H1 (cell line): ENCODE data around the gene SOX13. TPM values are rescaled to one million over a fixed set of nuclear protein-coding genes. Genes with fewer than 3 reads are reported as not detected.

ENCODE experiments used
- CBX8 ChIP-seq: fragments of 300-800, 300-1000 bp; sonication (generic); IDR thresholded peaks from 2 replicates; pipeline ENCODE4 v1.7.1; 2016; ENCODE audit warnings: low read depth, low read length, borderline replicate concordance
- GTF2F1 ChIP-seq: IDR thresholded peaks from 2 replicates; pipeline ENCODE4 v1.6.1; 2012; ENCODE audit warnings: low read depth, low read length, improper control_type of control experiment, borderline replicate concordance
- KDM1A ChIP-seq: fragments of 200-600, 300-600 bp; sonication (generic); IDR thresholded peaks from 2 replicates; pipeline ENCODE4 v1.7.1; 2016; ENCODE audit warnings: mild to moderate bottlenecking, low read length, borderline replicate concordance
- MAFK ChIP-seq: IDR thresholded peaks from 2 replicates; pipeline ENCODE4 v1.6.1; 2012; ENCODE audit warnings: low read depth, mild to moderate bottlenecking, improper control_type of control experiment, low read length
- TAF7 ChIP-seq: optimal IDR thresholded peaks from 2 replicates; pipeline ENCODE3; 2011; ENCODE audit warnings: low read depth, mild to moderate bottlenecking, inconsistent platforms, low read length, moderate library complexity, borderline replicate concordance
- TBP ChIP-seq: IDR thresholded peaks from 2 replicates; pipeline ENCODE4 v1.6.1; 2011; ENCODE audit warnings: low read depth, low read length, improper control_type of control experiment
- polyA plus RNA-seq, 7 experiments: library from polyadenylated mRNA; depleted of rRNA in 3 of 7; stranded (reverse) in 5 of 7; unstranded in 2 of 7; fragments of >200 nt in 5 of 7; fragments of 200-250 nt in 2 of 7; gene quantifications; 1 replicate in 5 of 7; 2 replicates in 1 of 7; 4 replicates in 1 of 7; pipeline versions ENCODE4 v1.2.1 to v1.2.3, GENCODE V29; 2011 to 2013; ENCODE audit warnings: missing spikeins in 2 of 7, mixed read lengths in 2 of 7
- total RNA-seq: library from RNA; stranded (reverse); fragmentation: NEBNext Ultra II Directional; extraction: Animal tissue kit (Norgen Biotek cat#: 25700); gene quantifications from 2 replicates; pipeline ENCODE4 v1.2.1, GENCODE V29; 2021
- TF ChIP-seq, protein P1 (sequence below): fragments of 300-600 bp; sonication (generic); IDR thresholded peaks from 2 replicates; pipeline ENCODE4 v1.7.1; 2012; ENCODE audit warnings: low read length, moderate library complexity, mild to moderate bottlenecking, inconsistent platforms; ENCODE audit not compliant: insufficient replicate concordance
- TF ChIP-seq, protein P2 (sequence below): IDR thresholded peaks from 2 replicates; pipeline ENCODE4 v1.6.1; 2011; ENCODE audit warnings: low read length, improper control_type of control experiment

The SOX13 gene
- total and polyA plus RNA-seq, 2 of the 8 experiments (the other 6 are each of a cell fraction or from before 2014, with no cell fraction given): 113 to 173 TPM

DNA sequence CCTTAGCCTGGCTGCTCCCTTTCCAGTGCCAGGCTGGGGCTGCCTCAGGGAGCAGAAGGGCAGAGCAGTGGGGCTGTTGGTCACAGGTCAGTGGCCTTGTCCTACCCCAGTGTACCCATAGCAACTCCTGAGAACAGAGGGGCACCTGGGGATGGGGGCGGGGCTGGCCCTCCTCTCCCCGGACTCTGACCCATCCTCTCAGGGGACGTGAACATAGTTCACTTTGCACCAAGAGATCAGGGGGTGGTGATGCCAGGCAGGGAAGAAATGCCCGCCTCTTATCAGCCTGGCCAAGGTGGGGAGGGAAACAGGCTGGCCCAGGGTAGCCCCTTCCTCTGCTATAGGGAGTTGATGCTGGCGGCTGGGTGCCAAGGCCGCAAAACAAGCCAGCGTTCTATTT, 74.0 kb downstream of the SOX13 start (continued):
- TF ChIP-seq, protein P1, sequence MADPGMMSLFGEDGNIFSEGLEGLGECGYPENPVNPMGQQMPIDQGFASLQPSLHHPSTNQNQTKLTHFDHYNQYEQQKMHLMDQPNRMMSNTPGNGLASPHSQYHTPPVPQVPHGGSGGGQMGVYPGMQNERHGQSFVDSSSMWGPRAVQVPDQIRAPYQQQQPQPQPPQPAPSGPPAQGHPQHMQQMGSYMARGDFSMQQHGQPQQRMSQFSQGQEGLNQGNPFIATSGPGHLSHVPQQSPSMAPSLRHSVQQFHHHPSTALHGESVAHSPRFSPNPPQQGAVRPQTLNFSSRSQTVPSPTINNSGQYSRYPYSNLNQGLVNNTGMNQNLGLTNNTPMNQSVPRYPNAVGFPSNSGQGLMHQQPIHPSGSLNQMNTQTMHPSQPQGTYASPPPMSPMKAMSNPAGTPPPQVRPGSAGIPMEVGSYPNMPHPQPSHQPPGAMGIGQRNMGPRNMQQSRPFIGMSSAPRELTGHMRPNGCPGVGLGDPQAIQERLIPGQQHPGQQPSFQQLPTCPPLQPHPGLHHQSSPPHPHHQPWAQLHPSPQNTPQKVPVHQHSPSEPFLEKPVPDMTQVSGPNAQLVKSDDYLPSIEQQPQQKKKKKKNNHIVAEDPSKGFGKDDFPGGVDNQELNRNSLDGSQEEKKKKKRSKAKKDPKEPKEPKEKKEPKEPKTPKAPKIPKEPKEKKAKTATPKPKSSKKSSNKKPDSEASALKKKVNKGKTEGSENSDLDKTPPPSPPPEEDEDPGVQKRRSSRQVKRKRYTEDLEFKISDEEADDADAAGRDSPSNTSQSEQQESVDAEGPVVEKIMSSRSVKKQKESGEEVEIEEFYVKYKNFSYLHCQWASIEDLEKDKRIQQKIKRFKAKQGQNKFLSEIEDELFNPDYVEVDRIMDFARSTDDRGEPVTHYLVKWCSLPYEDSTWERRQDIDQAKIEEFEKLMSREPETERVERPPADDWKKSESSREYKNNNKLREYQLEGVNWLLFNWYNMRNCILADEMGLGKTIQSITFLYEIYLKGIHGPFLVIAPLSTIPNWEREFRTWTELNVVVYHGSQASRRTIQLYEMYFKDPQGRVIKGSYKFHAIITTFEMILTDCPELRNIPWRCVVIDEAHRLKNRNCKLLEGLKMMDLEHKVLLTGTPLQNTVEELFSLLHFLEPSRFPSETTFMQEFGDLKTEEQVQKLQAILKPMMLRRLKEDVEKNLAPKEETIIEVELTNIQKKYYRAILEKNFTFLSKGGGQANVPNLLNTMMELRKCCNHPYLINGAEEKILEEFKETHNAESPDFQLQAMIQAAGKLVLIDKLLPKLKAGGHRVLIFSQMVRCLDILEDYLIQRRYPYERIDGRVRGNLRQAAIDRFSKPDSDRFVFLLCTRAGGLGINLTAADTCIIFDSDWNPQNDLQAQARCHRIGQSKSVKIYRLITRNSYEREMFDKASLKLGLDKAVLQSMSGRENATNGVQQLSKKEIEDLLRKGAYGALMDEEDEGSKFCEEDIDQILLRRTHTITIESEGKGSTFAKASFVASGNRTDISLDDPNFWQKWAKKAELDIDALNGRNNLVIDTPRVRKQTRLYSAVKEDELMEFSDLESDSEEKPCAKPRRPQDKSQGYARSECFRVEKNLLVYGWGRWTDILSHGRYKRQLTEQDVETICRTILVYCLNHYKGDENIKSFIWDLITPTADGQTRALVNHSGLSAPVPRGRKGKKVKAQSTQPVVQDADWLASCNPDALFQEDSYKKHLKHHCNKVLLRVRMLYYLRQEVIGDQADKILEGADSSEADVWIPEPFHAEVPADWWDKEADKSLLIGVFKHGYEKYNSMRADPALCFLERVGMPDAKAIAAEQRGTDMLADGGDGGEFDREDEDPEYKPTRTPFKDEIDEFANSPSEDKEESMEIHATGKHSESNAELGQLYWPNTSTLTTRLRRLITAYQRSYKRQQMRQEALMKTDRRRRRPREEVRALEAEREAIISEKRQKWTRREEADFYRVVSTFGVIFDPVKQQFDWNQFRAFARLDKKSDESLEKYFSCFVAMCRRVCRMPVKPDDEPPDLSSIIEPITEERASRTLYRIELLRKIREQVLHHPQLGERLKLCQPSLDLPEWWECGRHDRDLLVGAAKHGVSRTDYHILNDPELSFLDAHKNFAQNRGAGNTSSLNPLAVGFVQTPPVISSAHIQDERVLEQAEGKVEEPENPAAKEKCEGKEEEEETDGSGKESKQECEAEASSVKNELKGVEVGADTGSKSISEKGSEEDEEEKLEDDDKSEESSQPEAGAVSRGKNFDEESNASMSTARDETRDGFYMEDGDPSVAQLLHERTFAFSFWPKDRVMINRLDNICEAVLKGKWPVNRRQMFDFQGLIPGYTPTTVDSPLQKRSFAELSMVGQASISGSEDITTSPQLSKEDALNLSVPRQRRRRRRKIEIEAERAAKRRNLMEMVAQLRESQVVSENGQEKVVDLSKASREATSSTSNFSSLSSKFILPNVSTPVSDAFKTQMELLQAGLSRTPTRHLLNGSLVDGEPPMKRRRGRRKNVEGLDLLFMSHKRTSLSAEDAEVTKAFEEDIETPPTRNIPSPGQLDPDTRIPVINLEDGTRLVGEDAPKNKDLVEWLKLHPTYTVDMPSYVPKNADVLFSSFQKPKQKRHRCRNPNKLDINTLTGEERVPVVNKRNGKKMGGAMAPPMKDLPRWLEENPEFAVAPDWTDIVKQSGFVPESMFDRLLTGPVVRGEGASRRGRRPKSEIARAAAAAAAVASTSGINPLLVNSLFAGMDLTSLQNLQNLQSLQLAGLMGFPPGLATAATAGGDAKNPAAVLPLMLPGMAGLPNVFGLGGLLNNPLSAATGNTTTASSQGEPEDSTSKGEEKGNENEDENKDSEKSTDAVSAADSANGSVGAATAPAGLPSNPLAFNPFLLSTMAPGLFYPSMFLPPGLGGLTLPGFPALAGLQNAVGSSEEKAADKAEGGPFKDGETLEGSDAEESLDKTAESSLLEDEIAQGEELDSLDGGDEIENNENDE: no peak
- TF ChIP-seq TBP: no peak
- no peak for TF ChIP-seq KDM1A
- TF ChIP-seq CBX8: no peak
- TF ChIP-seq TAF7: no peak
- TF ChIP-seq, protein P2, sequence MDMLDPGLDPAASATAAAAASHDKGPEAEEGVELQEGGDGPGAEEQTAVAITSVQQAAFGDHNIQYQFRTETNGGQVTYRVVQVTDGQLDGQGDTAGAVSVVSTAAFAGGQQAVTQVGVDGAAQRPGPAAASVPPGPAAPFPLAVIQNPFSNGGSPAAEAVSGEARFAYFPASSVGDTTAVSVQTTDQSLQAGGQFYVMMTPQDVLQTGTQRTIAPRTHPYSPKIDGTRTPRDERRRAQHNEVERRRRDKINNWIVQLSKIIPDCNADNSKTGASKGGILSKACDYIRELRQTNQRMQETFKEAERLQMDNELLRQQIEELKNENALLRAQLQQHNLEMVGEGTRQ: no peak
- TF ChIP-seq MAFK: no peak
- no peak for TF ChIP-seq GTF2F1
